Ovary (tissue), 9 donors: ENCODE results near the gene CYP2U1. TPM values are rescaled to one million over a fixed set of nuclear protein-coding genes. Genes with fewer than 3 reads are reported as not detected.
A peak's percentile ranks its signal among the peaks of the same experiment; 100 is the strongest.
"Not testable (repeated sequence)": the region's sequence is repeated elsewhere in the genome, so short reads cannot be mapped to it uniquely, and the experiment has no call there.

Experiments used
- DNase-seq, 5 donors: peaks; one replicate each; pipeline ENCODE4 v3.0.0-alpha.2; 2019 to 2020
- H3K27ac ChIP-seq, 2 donors: fragments of 200-600 bp; one replicate each; pipeline versions ENCODE4 v1.5.1 to v1.8.0; 2019 to 2022
- H3K27me3 ChIP-seq: fragments of 200-600 bp; one replicate; pipeline ENCODE4 v1.8.0; 2022
- H3K36me3 ChIP-seq: fragments of 200-600 bp; sonication (generic); one replicate; pipeline ENCODE4 v1.5.1; 2019
- H3K4me1 ChIP-seq: one replicate; pipeline ENCODE4 v1.8.1; 2013; ENCODE audit warnings: mild to moderate bottlenecking, moderate library complexity; ENCODE audit not compliant: insufficient read depth
- H3K4me3 ChIP-seq: fragments of 200-600 bp; sonication (generic); one replicate; pipeline ENCODE4 v1.5.1; 2017
- H3K9me3 ChIP-seq, 2 donors: fragments of 200-600 bp in 1 of 2; sonication (generic) in 1 of 2; one replicate each; pipeline versions ENCODE4 v1.5.1 to v1.8.1; 2013 to 2019; ENCODE audit warnings: mild to moderate bottlenecking in 1 of 2, moderate library complexity in 1 of 2
- CTCF ChIP-seq, 3 donors: fragments of 450-650 bp in 2 of 3; fragments of 200-600 bp in 1 of 3; IDR thresholded peaks; one replicate each; pipeline versions ENCODE4 v1.5.1 to v1.8.0; 2016 to 2022; ENCODE audit warnings: antibody characterized with exemption in 3 of 3, mild to moderate bottlenecking in 1 of 3
- EP300 ChIP-seq: sonication (generic); formaldehyde crosslinking; IDR thresholded peaks from one replicate; pipeline ENCODE4 v1.6.1; 2017; ENCODE audit warnings: antibody characterized with exemption
- POLR2A ChIP-seq: fragments of 450-650 bp; IDR thresholded peaks from one replicate; pipeline ENCODE4 v1.6.1; 2017; ENCODE audit warnings: antibody characterized with exemption, mild to moderate bottlenecking, moderate library complexity
- WGBS, 3 donors: extraction: QIAGEN DNeasy Blood & Tissue Kit in 1 of 3; methylation state at CpG; one replicate each; pipeline versions ENCODE4 v1.1.5 to v1.1.7; 2013 to 2017; 5-methylcytosine and 5-hydroxymethylcytosine counted together
- intact Hi-C, 4 donors: fragments of 100-400 bp; cut with DNase I; formaldehyde crosslinking; loops; one replicate each; pipeline versions ENCODE4 v1.11.0 to v1.15.1; 2022 to 2023
- polyA plus RNA-seq, 2 donors: library from polyadenylated mRNA; stranded (reverse); fragments of 200-250 nt in 1 of 2; fragments of 350-450 nt in 1 of 2; fragmentation: Illumina TruSeq in 1 of 2; extraction: RNeasy Lipid Tissue Mini Kit (QIAGEN cat#74804) in 1 of 2; gene quantifications; one replicate each; pipeline ENCODE4 v1.2.3, GENCODE V29; 2013 to 2014
- total RNA-seq, 7 donors: library from RNA; depleted of rRNA in 2 of 7; stranded (reverse); fragments of >200 nt in 2 of 7; fragmentation: NEBNext Ultra II Directional in 3 of 7; extraction: Animal tissue kit (Norgen Biotek cat#: 25700) in 3 of 7; gene quantifications; one replicate each; pipeline versions ENCODE4 v1.1.0 to v1.2.4, GENCODE V29; 2016 to 2023
- donor health status: DM: no; HTN: no; CAD: no; lungs with moderate emphysema.
- donor health status: DM: no; HTN: no; CAD: no.
- donor health status: Bipolar disorder and iron deficiency.
- donor health status: DM: yes; HTN: yes; CAD: no.
- donor health status: DM: no; HTN: no; CAD: no.
- donor health status: DM: yes; HTN: yes; CAD: no.

CYP2U1 gene
- total and polyA plus RNA-seq, 9 donors, result 7.2 to 19.7 (median 11.9) TPM

GRCh38 chr4:107922486-107923473 lies 8.6 kb upstream of the CYP2U1 start:
- intact Hi-C loops, result no loop called here
- Histone ChIP-seq H3K4me3 (no peak overlapping the region), H3K27me3 (no peaks in the 10 kb centered on the region), H3K9me3 (no peaks in the 10 kb centered on the region), H3K4me1 (no peaks in the 10 kb centered on the region), H3K36me3 (no peaks in the 10 kb centered on the region), H3K27ac (no peak overlapping the region)
- no peak for DNase-seq
- WGBS, 3 donors, result 87 to 88% (median 87%) methylated on average over 4 of the region's 4 CpGs
- TF ChIP-seq CTCF (IDR thresholded peaks at IDR 0.05), result no peak
- no peak for TF ChIP-seq POLR2A
- no peak for TF ChIP-seq EP300

GRCh38 chr4:107925713-107926112 lies 5.6 kb upstream of the CYP2U1 start:
- H3K4me3 ChIP-seq, H3K4me1 ChIP-seq, H3K36me3 ChIP-seq, intact Hi-C loops, H3K9me3 ChIP-seq, H3K27ac ChIP-seq, H3K27me3 ChIP-seq, DNase-seq: not testable (repeated sequence)

- H3K27ac ChIP-seq, H3K36me3 ChIP-seq, DNase-seq, H3K4me1 ChIP-seq, intact Hi-C loops, H3K27me3 ChIP-seq, H3K9me3 ChIP-seq, H3K4me3 ChIP-seq: not testable (repeated sequence)
- 84 to 92% (median 91%) methylated on average over 4 of the region's 4 CpGs for WGBS, 3 donors
These were observed 4.5 kb upstream of the CYP2U1 start for GRCh38 chr4:107926875-107927274.

GRCh38 chr4:107931775-107932321 lies 499 bp downstream of the CYP2U1 start:
- peak overlapping the region; percentile 65 to 71 for H3K27ac ChIP-seq

GRCh38 chr4:107935246-107935645 lies 3.9 kb downstream of the CYP2U1 start:
- Histone ChIP-seq H3K9me3 (no peaks in the 10 kb centered on the region), H3K4me3 (no peak overlapping the region), H3K27me3 (no peaks in the 10 kb centered on the region), H3K36me3 (no peaks in the 10 kb centered on the region), H3K4me1 (peaks cover 6% of the 10 kb centered on the region), H3K27ac (no peak overlapping the region)
- no peak for TF ChIP-seq CTCF (IDR thresholded peaks at IDR 0.05)
- TF ChIP-seq POLR2A, result no peak
- TF ChIP-seq EP300, result no peak
- intact Hi-C loops, result no loop called here
- no peak for DNase-seq

More at GRCh38 chr4:107931775-107932321, 499 bp downstream of the CYP2U1 start:
- peak in 1 of 5 donors; percentile 20 for DNase-seq
- no peaks in the 10 kb centered on the region for H3K36me3 ChIP-seq
- peaks cover 6% of the 10 kb centered on the region for H3K4me1 ChIP-seq
- H3K27me3 ChIP-seq, result no peaks in the 10 kb centered on the region
- peak overlapping the region; percentile 82 for H3K4me3 ChIP-seq
- no peak for TF ChIP-seq POLR2A
- peak in 1 of 3 donors; percentile 9 for TF ChIP-seq CTCF (IDR thresholded peaks at IDR 0.05)
- 2 to 4% (median 4%) methylated on average over 26 to 45 of the region's 45 CpGs for WGBS, 3 donors
- H3K9me3 ChIP-seq, result no peaks in the 10 kb centered on the region
- intact Hi-C loops, result loop anchor here in 2 of 4 donors (5.0 kb wide), 2 partner anchors 50 to 55 kb away; partner anchors contain the start of gene HADH (in 1 of the 2)
